Measurements from ENCODE around the gene LTK. TPM values are rescaled to one million over a fixed set of nuclear protein-coding genes. Genes with fewer than 3 reads are reported as not detected.
A peak's percentile ranks its signal among the peaks of the same experiment; 100 is the strongest.
"Not testable (repeated sequence)": the region's sequence is repeated elsewhere in the genome, so short reads cannot be mapped to it uniquely, and the experiment has no call there.

The LTK gene
- polyA plus RNA-seq, 4 donors: 1.7 to 2.4 (median 2.0) TPM

DNA sequence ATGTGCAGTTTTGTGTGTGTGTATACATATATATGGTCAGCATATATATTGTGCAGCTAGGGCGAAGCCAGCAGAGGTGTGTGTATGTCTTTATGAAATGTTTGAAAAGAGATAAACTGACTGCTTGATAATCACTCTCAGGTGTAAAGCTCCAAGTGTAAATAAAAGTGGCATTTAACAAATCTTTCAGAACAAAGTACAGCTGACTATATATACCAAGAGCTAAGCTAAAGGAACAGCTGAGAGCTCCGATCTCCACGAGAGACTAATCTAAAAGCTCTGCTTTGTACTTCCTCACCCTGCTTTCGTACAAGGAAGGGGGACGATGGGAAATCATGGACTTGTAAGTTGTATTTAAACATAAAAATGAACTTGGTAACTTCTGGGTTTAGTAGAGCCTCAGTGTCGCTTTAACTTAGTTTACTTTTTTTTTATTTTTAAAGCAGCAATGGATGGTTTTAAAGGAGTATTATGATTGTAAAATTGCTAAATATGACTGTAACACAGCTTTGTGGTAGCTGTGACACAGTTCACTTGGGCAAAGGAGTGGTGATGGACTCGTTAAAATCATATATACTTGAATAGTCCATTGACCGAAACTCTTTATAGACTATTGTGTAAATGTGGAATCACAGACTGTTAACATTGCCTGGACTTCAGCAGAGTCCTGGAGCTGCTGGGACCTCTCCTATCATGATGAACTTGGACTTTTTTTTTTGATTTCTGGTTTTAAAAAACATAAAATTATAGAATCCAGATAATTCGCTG is 31.3 kb downstream of the LTK start:
- no peak for DNase-seq (ENCODE audit: low read depth in 4 of 4, low spot score in 3 of 4)

DNA sequence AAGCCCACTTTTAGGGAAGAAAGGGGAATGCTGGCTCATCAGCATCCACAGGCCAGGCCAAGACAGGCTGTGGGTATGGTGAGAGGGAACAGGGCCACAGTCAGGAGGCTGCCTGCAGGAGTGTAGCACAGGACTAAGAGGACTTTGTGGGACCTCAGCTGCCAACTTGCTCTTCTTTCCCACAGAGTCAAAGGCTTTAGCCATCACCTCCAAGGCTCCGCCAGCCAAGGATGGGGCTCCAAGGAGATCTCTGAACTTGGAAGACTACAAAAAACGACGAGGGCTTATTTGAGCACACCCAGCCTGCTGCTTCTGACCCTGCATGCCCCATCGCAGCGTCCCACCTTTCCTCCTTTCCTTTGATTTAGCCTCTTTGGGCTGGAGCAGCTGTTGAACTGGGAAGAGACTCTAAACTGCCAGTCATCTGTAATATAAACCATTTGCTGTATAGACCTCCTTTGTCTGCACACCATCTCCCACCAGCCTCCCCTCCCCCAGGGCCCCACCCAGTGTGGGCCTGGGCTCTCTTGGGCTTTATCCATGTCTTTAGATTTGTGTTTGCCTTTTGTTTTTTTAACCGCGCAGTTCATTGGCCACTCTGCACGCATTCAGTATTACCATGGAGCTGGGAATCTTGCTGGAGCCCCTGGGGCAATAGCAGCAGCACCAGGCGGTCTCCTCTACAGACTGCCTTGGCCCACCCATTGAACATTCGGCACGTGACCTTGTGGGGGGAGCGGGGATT is 33.1 kb downstream of the LTK start:
- DNase-seq (ENCODE audit: low read depth in 4 of 4, low spot score in 3 of 4): no peak

DNA sequence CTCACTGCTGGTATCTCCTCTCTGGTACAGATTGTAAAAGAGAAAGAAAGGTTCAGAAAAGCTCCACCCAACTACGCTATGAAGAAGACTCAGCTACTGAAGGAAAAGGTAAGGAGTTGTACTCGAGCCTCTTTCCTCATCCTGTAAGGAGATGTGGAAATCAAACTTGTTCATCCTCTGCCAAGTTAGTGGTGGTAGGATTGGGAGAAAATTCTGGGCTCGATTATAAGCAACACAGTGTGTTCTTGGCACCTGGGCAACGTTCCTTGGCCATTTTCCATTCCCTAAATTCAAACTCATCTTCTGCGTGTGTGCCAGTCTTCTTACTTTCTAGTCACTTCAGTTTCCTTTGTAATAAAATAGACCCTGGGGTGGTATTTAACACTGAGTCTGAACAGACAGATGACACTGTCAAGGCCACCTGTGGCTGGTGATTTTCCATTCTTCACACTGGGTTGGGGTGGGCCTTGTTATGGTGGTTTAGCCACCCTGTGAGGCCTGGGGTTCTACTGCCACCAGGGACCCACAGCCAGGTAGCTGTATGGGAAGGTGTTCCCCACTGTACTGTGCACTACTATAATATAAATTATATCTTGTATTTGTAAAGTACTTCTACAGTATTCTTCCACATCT is 37.1 kb downstream of the LTK start:
- no peak for DNase-seq (ENCODE audit: low read depth in 4 of 4, low spot score in 3 of 4)

DNA sequence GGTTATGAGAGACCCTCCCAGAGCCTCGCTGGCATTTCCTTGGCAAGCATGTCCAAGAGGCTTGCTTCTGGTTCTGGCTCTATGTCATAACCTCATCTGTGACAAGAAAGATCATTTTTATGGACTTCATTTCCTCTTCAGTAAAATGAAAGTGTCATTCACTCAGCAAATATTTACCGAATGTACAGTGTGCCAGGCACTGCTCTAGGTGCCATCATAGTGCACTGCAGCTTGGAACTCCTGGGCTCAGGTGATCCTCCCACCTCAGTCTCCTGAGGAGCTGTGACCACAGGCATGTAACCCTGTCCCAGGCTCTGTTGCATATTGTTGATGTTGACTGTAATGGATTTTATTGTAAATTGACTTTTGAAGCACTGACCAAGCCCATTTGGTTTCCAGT is 38.7 kb downstream of the LTK start:
- no peak for DNase-seq (ENCODE audit: low read depth in 4 of 4, low spot score in 3 of 4)

DNA sequence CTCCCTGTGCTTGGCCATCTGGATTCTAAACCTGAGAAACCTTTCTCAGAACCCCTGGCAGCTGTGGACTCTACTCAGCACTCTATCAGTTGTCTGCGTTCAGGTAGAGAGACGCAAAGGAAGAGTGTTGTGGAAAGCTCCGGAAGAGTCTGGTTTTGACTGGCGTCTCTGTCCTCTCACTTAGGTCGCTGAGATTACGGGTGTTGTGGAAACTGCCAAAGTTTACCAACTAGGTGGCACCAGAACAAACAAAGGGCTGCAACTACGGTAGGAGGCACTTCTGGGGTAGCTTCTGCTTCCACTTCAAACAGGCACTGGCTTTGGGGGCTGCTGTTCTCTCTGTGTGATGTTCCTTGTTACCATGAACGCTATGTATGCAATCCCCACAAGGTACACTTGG is 39.2 kb downstream of the LTK start:
- DNase-seq (ENCODE audit: low read depth in 4 of 4, low spot score in 3 of 4): no peak

DNA sequence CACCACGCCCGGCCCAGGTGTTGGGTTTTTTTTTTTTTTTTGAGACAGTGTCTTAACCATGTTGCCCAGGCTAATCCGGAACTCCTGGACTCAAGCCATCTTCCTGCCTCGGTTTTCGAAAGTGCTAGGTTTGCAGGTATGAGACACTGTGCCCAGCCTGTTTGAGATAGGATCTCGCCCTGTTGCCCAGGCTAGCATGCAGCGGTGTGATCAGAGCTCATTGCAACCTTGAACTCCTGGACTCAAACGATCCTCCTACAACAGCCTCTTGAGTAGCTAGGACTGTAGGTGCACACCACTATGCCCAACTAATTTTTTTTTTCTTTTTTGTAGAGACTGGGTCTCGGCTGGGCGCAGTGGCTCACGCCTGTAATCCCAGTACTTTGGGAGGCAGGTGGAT is 40.2 kb downstream of the LTK start:
- no peak for DNase-seq (ENCODE audit: low read depth in 4 of 4, low spot score in 3 of 4)

DNA sequence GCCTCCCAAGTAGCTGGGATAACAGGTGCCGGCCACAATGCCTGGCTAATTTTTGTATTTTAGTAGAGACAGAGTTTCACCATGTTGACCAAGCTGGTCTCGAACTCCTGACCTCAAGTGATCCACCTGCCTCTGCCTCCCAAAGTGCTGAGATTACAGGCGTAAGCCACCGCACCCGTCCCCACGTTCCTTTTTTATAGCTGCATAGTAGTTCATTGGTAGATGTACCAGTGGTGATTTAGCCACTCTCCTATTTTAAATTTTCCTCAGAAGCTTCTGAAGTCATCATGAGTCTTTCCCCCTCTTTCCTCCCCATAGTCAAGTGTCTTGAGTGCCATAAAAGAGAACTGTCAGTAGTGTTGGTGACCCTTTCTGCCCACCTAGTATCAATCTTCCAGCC is 44.0 kb downstream of the LTK start:
- DNase-seq (ENCODE audit: low read depth in 4 of 4, low spot score in 3 of 4): not testable (repeated sequence)

DNA sequence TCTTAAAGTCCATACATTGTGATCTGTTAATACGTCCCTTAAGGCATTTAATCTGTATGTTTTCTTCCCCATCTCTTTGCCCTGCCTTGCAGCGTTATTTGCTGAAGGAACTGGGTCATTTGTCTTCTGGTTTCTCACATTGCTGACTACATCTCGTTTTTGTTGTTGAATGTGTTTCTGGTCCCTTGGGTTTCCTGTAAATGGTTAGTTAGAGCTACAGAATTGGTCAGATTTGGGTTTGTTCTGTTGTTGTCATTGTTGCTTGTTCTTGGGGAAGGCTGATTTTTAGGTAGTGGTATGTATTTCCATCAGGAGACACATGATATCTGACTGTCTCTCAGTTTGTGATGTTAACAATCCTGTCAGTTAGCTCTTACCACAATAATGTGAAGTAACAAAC is 46.9 kb downstream of the LTK start:
- no peak for DNase-seq (ENCODE audit: low read depth in 4 of 4, low spot score in 3 of 4)

DNA sequence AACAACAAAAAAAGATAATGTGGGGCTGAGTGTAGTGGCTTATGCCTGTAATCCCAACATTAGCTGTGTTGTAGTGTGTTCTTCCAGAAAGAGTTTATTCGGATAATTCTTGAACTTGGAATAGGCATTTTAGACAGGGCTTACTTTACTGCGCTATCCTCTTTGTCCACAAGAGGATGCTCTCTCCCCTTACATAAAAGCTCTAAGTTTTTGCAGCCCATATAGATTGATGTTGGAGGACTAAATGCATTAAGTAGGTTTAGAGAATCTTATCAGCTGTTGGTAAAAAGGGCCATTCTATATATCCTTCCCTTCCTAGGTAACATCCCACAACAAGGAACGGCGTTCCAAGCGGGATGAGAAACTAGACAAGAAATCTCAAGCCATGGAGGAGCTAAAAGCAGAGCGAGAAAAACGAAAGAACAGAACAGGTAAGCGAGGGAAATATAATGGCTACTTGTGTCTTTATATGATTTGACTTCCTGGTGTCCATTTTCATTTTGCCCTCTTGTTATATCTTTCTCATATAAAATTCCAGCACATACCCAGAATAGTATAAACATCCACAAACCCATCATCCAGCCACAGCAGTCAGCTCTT is 47.7 kb downstream of the LTK start:
- DNase-seq (ENCODE audit: low read depth in 4 of 4, low spot score in 3 of 4): peak in 3 of 4 donors; percentile 4 to 30 (median 23)

DNA sequence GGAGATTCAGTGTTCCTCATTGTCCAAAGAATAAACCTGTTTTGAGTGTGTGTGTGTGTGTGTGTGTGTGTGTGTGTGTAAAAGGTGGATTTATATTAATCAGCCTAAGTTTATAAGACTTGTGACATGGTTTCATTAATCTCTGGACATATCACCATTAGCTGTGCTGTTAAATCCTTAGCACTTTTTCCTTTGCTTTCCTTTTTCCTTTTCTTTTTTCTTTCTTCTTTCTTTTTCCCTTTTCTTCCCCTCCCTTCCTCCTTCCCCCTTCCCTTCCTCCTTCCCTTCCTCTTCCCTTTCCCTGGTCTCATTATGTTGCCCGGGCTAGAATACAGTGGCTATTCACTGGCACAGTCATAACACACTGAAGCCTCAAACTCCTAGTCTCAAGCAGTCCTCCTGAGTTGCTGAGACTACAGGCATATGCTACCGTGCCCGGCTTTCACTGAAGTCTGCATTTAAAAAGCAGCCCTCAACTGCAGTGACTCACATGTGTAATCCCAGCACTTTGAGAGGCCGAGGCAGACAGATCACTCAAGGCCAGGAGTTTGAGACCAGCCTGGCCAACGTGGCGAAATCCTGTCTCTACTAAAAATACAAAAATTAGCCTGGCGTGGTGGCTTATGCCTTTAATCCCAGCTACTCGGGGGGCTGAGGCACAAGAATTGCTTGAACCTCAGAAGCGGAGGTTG is 48.6 kb downstream of the LTK start:
- DNase-seq (ENCODE audit: low read depth in 4 of 4, low spot score in 3 of 4): no peak

DNA sequence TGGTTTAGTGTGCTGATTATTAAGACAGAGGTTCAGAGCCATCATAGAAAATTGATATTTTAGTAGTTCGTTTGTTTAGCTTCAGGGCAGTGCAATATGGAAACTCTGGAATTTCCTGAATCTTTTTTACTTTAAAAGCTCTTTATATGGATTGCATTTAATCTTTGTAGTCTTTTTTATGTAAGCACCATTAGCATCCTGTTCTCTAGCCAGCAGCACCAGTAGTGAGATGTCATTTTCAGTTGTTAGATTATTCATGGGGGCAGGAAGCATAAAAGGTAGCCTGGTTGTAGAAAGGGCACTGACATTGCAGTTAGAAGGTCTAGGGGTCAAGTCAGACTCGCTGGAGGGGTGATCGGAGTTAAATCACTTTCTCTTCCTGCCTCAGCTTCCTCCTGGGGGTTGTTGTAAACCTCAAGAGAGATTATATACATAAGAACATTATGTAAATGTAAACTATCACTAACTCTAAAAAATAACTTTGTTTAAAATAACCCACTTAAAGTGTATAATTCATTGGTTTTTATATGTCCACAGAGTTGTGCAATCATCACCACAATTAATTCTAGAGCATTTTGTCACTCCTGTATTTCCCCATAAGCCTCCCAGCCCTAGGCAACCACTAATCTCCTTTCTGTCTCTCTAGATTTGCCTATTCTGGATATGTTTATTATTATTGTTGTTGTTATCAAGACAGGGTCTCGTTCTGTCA is 51.4 kb downstream of the LTK start:
- no peak for DNase-seq (ENCODE audit: low read depth in 4 of 4, low spot score in 3 of 4)

Other genes starting within 250 kb of the LTK start
- gene OIP5, start 181.2 kb downstream of the LTK start, polyA plus RNA-seq (ENCODE audit: insufficient read length in 4 of 4): 10 to 100 TPM in 1 of 4 donors, 1 to 10 TPM in 3; 7.2 to 10.4 (median 8.1) TPM
- 10 to 100 TPM; 87.2 to 95.6 (median 92.5) TPM for gene NUSAP1, start 180.9 kb downstream of the LTK start, polyA plus RNA-seq (ENCODE audit: insufficient read length in 4 of 4)
- 10 to 100 TPM; 26.4 to 28.5 (median 27.6) TPM for gene NDUFAF1, start 111.3 kb downstream of the LTK start, polyA plus RNA-seq (ENCODE audit: insufficient read length in 4 of 4)
- gene RTF1, start 96.7 kb downstream of the LTK start, polyA plus RNA-seq (ENCODE audit: insufficient read length in 4 of 4): 10 to 100 TPM; 70.6 to 80.7 (median 76.5) TPM
- under 1 TPM; 0.19 to 0.69 (median 0.45) TPM for gene ITPKA, start 20.0 kb downstream of the LTK start, polyA plus RNA-seq (ENCODE audit: insufficient read length in 4 of 4)
- gene RPAP1, start 30.4 kb upstream of the LTK start, polyA plus RNA-seq (ENCODE audit: insufficient read length in 4 of 4): 10 to 100 TPM; 26.5 to 35.2 (median 30.9) TPM
- gene TYRO3, start 45.4 kb upstream of the LTK start, polyA plus RNA-seq (ENCODE audit: insufficient read length in 4 of 4): 100 to 1,000 TPM; 141 to 180 (median 154) TPM
- 10 to 100 TPM; 31.7 to 35.2 (median 33.2) TPM for gene MGA, start 146.6 kb upstream of the LTK start, polyA plus RNA-seq (ENCODE audit: insufficient read length in 4 of 4)

Measured in right renal pelvis (tissue), 4 donors.